ENCODE measurements around the gene KIRREL3. TPM values are rescaled to one million over a fixed set of nuclear protein-coding genes. Genes with fewer than 3 reads are reported as not detected.

KIRREL3 gene
- total RNA-seq, 1 donor from 2014 or later: not detected

- peaks cover 2% of the 10 kb centered on the region for H3K27me3 Mint-ChIP-seq
- no peaks in the 10 kb centered on the region for H3K36me3 Mint-ChIP-seq (ENCODE audit: low read depth)
- no peak overlapping the region for H3K4me3 Mint-ChIP-seq
- H3K9me3 Mint-ChIP-seq: no peaks in the 10 kb centered on the region
- intact Hi-C loops (cut with micrococcal nuclease): no loop called here
- no peak overlapping the region for H3K27ac Mint-ChIP-seq
- DNase-seq: no peak
- H3K4me1 Mint-ChIP-seq: no peaks in the 10 kb centered on the region
Measured at GRCh38 chr11:126754591-126755426, 245.8 kb downstream of the KIRREL3 start.

- H3K9me3 Mint-ChIP-seq: no peaks in the 10 kb centered on the region
- H3K36me3 Mint-ChIP-seq (ENCODE audit: low read depth): no peaks in the 10 kb centered on the region
- no peak overlapping the region for H3K27ac Mint-ChIP-seq
Measured at GRCh38 chr11:126753990-126754389, 246.6 kb downstream of the KIRREL3 start.

GRCh38 chr11:126751242-126751641, 249.3 kb downstream of the KIRREL3 start:
- no peak overlapping the region for H3K4me3 Mint-ChIP-seq
- peaks cover 2% of the 10 kb centered on the region for H3K27me3 Mint-ChIP-seq
- DNase-seq: no peak
- intact Hi-C loops (cut with micrococcal nuclease): no loop called here
- H3K27ac Mint-ChIP-seq: no peak overlapping the region
- no peaks in the 10 kb centered on the region for H3K36me3 Mint-ChIP-seq (ENCODE audit: low read depth)
- H3K9me3 Mint-ChIP-seq: no peaks in the 10 kb centered on the region
- H3K4me1 Mint-ChIP-seq: no peaks in the 10 kb centered on the region

More at GRCh38 chr11:126753990-126754389, 246.6 kb downstream of the KIRREL3 start:
- DNase-seq: no peak
- no peaks in the 10 kb centered on the region for H3K4me1 Mint-ChIP-seq
- intact Hi-C loops (cut with micrococcal nuclease): no loop called here
- H3K4me3 Mint-ChIP-seq: no peak overlapping the region
- H3K27me3 Mint-ChIP-seq: peaks cover 2% of the 10 kb centered on the region

- Mint-ChIP-seq H3K36me3 (ENCODE audit: low read depth) (no peaks in the 10 kb centered on the region), H3K4me3 (no peak overlapping the region), H3K4me1 (no peaks in the 10 kb centered on the region), H3K27ac (no peak overlapping the region), H3K9me3 (no peaks in the 10 kb centered on the region), H3K27me3 (no peaks in the 10 kb centered on the region)
- no peak for DNase-seq
- intact Hi-C loops (cut with micrococcal nuclease): no loop called here
Measured at GRCh38 chr11:126748793-126749192, 251.8 kb downstream of the KIRREL3 start.

GRCh38 chr11:126748100-126748791, 252.3 kb downstream of the KIRREL3 start:
- no peak overlapping the region for H3K4me3 Mint-ChIP-seq
- H3K9me3 Mint-ChIP-seq: no peaks in the 10 kb centered on the region
- no peaks in the 10 kb centered on the region for H3K36me3 Mint-ChIP-seq (ENCODE audit: low read depth)
- no peaks in the 10 kb centered on the region for H3K4me1 Mint-ChIP-seq
- H3K27me3 Mint-ChIP-seq: no peaks in the 10 kb centered on the region
- DNase-seq: no peak
- no peak overlapping the region for H3K27ac Mint-ChIP-seq
- intact Hi-C loops (cut with micrococcal nuclease): no loop called here

- Mint-ChIP-seq H3K36me3 (ENCODE audit: low read depth) (no peaks in the 10 kb centered on the region), H3K27ac (no peak overlapping the region), H3K9me3 (no peaks in the 10 kb centered on the region), H3K4me3 (no peak overlapping the region), H3K27me3 (no peaks in the 10 kb centered on the region), H3K4me1 (no peaks in the 10 kb centered on the region)
- DNase-seq: no peak
- intact Hi-C loops (cut with micrococcal nuclease): no loop called here
Measured at GRCh38 chr11:126747315-126747714, 253.3 kb downstream of the KIRREL3 start.

- Mint-ChIP-seq H3K27ac (no peak overlapping the region), H3K27me3 (no peaks in the 10 kb centered on the region), H3K9me3 (no peaks in the 10 kb centered on the region), H3K4me3 (no peak overlapping the region), H3K4me1 (no peaks in the 10 kb centered on the region), H3K36me3 (ENCODE audit: low read depth) (no peaks in the 10 kb centered on the region)
- intact Hi-C loops (cut with micrococcal nuclease): no loop called here
- DNase-seq: no peak
Measured at GRCh38 chr11:126746443-126746842, 254.1 kb downstream of the KIRREL3 start.

- Mint-ChIP-seq H3K27me3 (no peaks in the 10 kb centered on the region), H3K4me1 (no peaks in the 10 kb centered on the region), H3K4me3 (no peak overlapping the region), H3K36me3 (ENCODE audit: low read depth) (no peaks in the 10 kb centered on the region), H3K9me3 (no peaks in the 10 kb centered on the region), H3K27ac (no peak overlapping the region)
- intact Hi-C loops (cut with micrococcal nuclease): no loop called here
- DNase-seq: no peak
Measured at GRCh38 chr11:126744699-126745098, 255.9 kb downstream of the KIRREL3 start.

GRCh38 chr11:126743628-126744027, 256.9 kb downstream of the KIRREL3 start:
- H3K27ac Mint-ChIP-seq: no peak overlapping the region

GRCh38 chr11:126742582-126742981, 258.0 kb downstream of the KIRREL3 start:
- H3K27ac Mint-ChIP-seq: no peak overlapping the region
- H3K9me3 Mint-ChIP-seq: no peaks in the 10 kb centered on the region
- no peak for DNase-seq
- H3K4me1 Mint-ChIP-seq: no peaks in the 10 kb centered on the region
- H3K27me3 Mint-ChIP-seq: no peaks in the 10 kb centered on the region
- H3K36me3 Mint-ChIP-seq (ENCODE audit: low read depth): no peaks in the 10 kb centered on the region
- H3K4me3 Mint-ChIP-seq: no peak overlapping the region
- intact Hi-C loops (cut with micrococcal nuclease): no loop called here

More at GRCh38 chr11:126743628-126744027, 256.9 kb downstream of the KIRREL3 start:
- Mint-ChIP-seq H3K27me3 (no peaks in the 10 kb centered on the region), H3K4me3 (no peak overlapping the region), H3K9me3 (no peaks in the 10 kb centered on the region), H3K4me1 (no peaks in the 10 kb centered on the region), H3K36me3 (ENCODE audit: low read depth) (no peaks in the 10 kb centered on the region)
- DNase-seq: no peak
- intact Hi-C loops (cut with micrococcal nuclease): no loop called here

- Mint-ChIP-seq H3K9me3 (no peaks in the 10 kb centered on the region), H3K4me3 (no peak overlapping the region), H3K27me3 (no peaks in the 10 kb centered on the region), H3K36me3 (ENCODE audit: low read depth) (no peaks in the 10 kb centered on the region), H3K4me1 (no peaks in the 10 kb centered on the region), H3K27ac (no peak overlapping the region)
- no peak for DNase-seq
- intact Hi-C loops (cut with micrococcal nuclease): no loop called here
Measured at GRCh38 chr11:126740846-126741245, 259.7 kb downstream of the KIRREL3 start.

GRCh38 chr11:126739499-126740145, 260.9 kb downstream of the KIRREL3 start:
- Mint-ChIP-seq H3K27ac (no peak overlapping the region), H3K4me1 (no peaks in the 10 kb centered on the region), H3K36me3 (ENCODE audit: low read depth) (no peaks in the 10 kb centered on the region), H3K9me3 (no peaks in the 10 kb centered on the region), H3K27me3 (no peaks in the 10 kb centered on the region), H3K4me3 (no peak overlapping the region)
- intact Hi-C loops (cut with micrococcal nuclease): no loop called here
- no peak for DNase-seq

GRCh38 chr11:126738295-126739031, 262.1 kb downstream of the KIRREL3 start:
- H3K27me3 Mint-ChIP-seq: no peaks in the 10 kb centered on the region
- no peaks in the 10 kb centered on the region for H3K9me3 Mint-ChIP-seq
- H3K27ac Mint-ChIP-seq: no peak overlapping the region
- H3K36me3 Mint-ChIP-seq (ENCODE audit: low read depth): no peaks in the 10 kb centered on the region
- no peak overlapping the region for H3K4me3 Mint-ChIP-seq
- H3K4me1 Mint-ChIP-seq: no peaks in the 10 kb centered on the region
- DNase-seq: no peak
- intact Hi-C loops (cut with micrococcal nuclease): no loop called here

All from activated CD4-positive, alpha-beta T cell treated with anti-CD3 and anti-CD28 coated beads, Interleukin-2, amount 10 ng/mL, durations not matched to agents 24 days and 14 days (primary cell).